ENCODE results near the gene BCAM. TPM values are rescaled to one million over a fixed set of nuclear protein-coding genes. Genes with fewer than 3 reads are reported as not detected.
"Not testable (repeated sequence)": the region's sequence is repeated elsewhere in the genome, so short reads cannot be mapped to it uniquely, and the experiment has no call there.

BCAM gene
- total and polyA plus RNA-seq, 2 experiments from 2014 or later, result 1.3 to 1.4 TPM

DNA sequence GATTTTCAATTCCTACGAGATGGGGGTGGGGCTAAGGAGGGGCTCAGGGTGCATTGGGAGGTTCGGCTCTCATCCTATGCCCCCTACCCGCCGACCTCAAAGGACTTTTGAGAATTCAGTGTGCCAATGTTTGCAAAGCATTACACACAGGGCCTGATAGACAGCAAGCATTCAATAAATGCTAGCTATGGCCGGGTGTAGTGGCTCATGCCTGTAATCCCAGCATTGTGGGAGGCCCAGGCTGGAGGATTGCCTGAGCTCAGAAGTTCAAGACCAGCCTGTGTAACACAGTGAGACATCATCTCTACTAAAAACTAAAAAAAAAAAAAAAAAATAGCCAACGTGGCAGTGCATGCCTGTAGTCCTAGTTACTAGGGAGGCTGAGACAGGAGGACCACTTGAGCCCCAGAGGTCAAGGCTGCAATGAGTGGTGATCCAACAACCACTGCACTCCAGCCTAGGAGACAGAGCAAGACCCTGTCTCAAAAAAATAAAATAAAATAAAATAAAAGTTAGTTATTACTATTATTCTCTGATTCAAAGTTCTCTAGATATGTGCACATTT, 33.1 kb upstream of the BCAM start:
- no peak for DNase-seq

DNA sequence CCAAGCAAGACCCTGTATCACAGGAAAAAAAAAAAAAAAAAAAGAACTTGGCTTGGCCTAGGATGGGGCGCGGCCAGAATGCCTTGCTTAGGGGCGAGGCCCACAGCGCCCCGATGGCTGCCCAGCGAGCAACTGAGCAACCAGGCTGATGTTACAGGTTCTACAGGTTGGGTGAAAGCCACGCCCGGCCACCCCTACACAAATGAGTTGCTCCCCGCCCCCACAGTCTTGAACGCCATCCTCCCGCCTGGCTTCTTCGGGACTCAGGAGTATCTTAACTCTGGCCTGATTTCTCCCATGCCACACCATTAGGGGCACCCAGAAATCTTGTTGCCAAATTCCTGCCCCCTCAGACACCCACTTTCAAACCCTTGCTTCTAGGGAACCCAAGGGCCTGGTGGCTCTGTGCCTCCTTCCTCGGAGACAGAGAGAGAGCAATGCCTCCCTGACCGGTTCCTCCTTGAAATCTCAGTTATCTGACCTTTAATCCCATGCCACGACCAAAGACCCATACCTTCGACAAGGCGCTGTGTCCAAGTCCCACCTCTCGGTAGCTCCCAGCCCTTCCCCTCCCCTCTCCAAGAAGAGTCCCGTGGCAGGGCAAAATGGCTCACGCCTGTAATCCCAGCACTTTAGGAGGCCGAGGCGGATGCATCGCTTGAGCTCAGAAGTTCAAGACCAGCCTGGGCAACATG, 32.4 kb upstream of the BCAM start:
- Histone ChIP-seq H3K9ac (no peak overlapping the region), H3K4me1 (ENCODE audit: insufficient read depth) (peaks cover 19% of the 10 kb centered on the region), H2AFZ (no peak overlapping the region), H3F3A (ENCODE audit: insufficient read depth) (peaks cover 5% of the 10 kb centered on the region; the same call in 1 of the 2 replicates), H4K20me1 (ENCODE audit: insufficient read depth) (no peaks in the 10 kb centered on the region), H3K4me3 (no peak overlapping the region), H3K9me3 (ENCODE audit: low read depth) (no peaks in the 10 kb centered on the region), H3K36me3 (ENCODE audit: low read depth) (no peaks in the 10 kb centered on the region), H3K27ac (no peak overlapping the region), H3K79me2 (ENCODE audit: insufficient read depth) (no peaks in the 10 kb centered on the region), H3K9me2 (ENCODE audit: insufficient read depth) (no peaks in the 10 kb centered on the region), H3K27me3 (replicated peaks; ENCODE audit: insufficient read depth) (no peaks in the 10 kb centered on the region), H3K4me2 (ENCODE audit: unreplicated experiment) (no peak overlapping the region)
- 95 to 97% methylated on average over 23 of the region's 23 CpGs for WGBS, 2 experiments (ENCODE audit: low coverage in 1 of 2, low lambda C conversion rate in 2 of 2, missing lambda C conversion rate in 2 of 2)
- DNase-seq, result no peak
- no peak for TF ChIP-seq EZH2phosphoT487 (IDR thresholded peaks at IDR 0.05; ENCODE audit: insufficient read depth, low read depth)
- TF ChIP-seq EZH2 (IDR thresholded peaks at IDR 0.05; ENCODE audit: insufficient read depth, poor library complexity, severe bottlenecking), result no peak
- in situ Hi-C loops (cut with MboI), result no loop called here

More for the DNA sequence above, 33.1 kb upstream of the BCAM start:
- Histone ChIP-seq H3K4me3 (no peak overlapping the region), H3K79me2 (ENCODE audit: insufficient read depth) (no peaks in the 10 kb centered on the region), H3K9me2 (ENCODE audit: insufficient read depth) (no peaks in the 10 kb centered on the region), H3K27me3 (replicated peaks; ENCODE audit: insufficient read depth) (no peaks in the 10 kb centered on the region), H3K27ac (no peak overlapping the region), H3K9ac (no peak overlapping the region), H3K9me3 (ENCODE audit: low read depth) (no peaks in the 10 kb centered on the region), H3F3A (ENCODE audit: insufficient read depth) (peaks cover 5% of the 10 kb centered on the region; the same call in 1 of the 2 replicates), H3K4me1 (ENCODE audit: insufficient read depth) (peaks cover 19% of the 10 kb centered on the region), H3K4me2 (ENCODE audit: unreplicated experiment) (no peak overlapping the region), H2AFZ (no peak overlapping the region), H3K36me3 (ENCODE audit: low read depth) (no peaks in the 10 kb centered on the region), H4K20me1 (ENCODE audit: insufficient read depth) (no peaks in the 10 kb centered on the region)
- TF ChIP-seq EZH2 (IDR thresholded peaks at IDR 0.05; ENCODE audit: insufficient read depth, poor library complexity, severe bottlenecking), result no peak
- TF ChIP-seq EZH2phosphoT487 (IDR thresholded peaks at IDR 0.05; ENCODE audit: insufficient read depth, low read depth), result no peak
- WGBS, 2 experiments (ENCODE audit: low coverage in 1 of 2, low lambda C conversion rate in 2 of 2, missing lambda C conversion rate in 2 of 2), result 88% methylated on average over 6 of the region's 6 CpGs
- in situ Hi-C loops (cut with MboI), result no loop called here

DNA sequence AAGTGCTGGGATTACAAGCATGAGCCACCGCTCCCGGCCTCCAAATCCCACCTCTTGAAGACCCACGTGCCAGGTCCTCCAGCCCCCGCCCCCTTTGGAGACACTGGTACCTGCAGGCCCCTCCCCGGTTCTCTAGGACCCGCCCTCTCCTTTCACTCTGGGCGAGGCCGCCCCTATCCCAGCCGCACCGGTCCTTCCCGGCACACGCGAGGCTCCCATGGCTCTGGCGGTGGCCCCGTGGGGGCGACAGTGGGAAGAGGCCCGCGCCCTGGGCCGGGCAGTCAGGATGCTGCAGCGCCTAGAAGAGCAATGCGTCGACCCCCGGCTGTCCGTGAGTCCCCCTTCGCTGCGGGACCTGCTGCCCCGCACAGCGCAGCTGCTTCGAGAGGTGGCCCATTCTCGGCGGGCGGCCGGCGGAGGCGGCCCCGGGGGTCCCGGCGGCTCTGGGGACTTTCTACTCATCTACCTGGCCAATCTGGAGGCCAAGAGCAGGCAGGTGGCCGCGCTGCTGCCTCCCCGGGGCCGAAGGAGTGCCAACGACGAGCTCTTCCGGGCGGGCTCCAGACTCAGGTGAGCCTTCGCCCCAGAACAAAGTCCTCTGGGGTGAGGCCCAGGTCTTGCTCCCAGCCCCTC, 31.1 kb upstream of the BCAM start, which contains the start of gene CBLC:
Gene CBLC (plus strand): TSS at position 176 of the 633 bp plus-strand sequence. CDS start 42 bp downstream, at position 218.
- H2AFZ ChIP-seq, result peak within 1 kb of the TSS; percentile 43
- TF ChIP-seq EZH2phosphoT487 (IDR thresholded peaks at IDR 0.05; ENCODE audit: insufficient read depth, low read depth) (no peak), EZH2 (IDR thresholded peaks at IDR 0.05; ENCODE audit: insufficient read depth, poor library complexity, severe bottlenecking) (no peak)
- H3K9ac ChIP-seq, result no peak within 1 kb of the TSS

DNA sequence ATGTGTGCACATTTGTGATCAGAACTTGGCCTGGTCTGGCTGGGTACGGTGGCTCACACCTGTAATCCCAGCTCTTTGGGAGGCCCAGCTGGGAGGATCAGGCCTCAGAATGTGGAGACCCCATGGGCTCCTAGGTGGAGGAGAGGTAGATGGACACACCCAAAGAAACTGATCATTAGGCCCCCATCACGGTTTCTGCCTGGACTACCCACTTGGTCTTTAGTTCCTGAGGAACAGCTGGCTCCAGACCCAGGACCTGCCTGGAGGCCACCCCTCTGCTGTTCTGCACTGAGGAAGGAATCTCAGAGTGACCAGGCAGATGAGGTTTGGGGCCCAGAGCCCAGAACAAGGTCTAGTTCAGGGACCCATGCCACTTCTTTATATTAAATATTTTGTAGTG, 29.8 kb upstream of the BCAM start:
- DNase-seq, result no peak
- no peak overlapping the region for H3K27ac ChIP-seq
- H3K4me3 ChIP-seq, result no peak overlapping the region
- no peak overlapping the region for H3K9ac ChIP-seq
- H3K9me2 ChIP-seq (ENCODE audit: insufficient read depth), result no peaks in the 10 kb centered on the region
- H2AFZ ChIP-seq, result no peak overlapping the region
- TF ChIP-seq EZH2phosphoT487 (IDR thresholded peaks at IDR 0.05; ENCODE audit: insufficient read depth, low read depth), result no peak
- TF ChIP-seq EZH2 (IDR thresholded peaks at IDR 0.05; ENCODE audit: insufficient read depth, poor library complexity, severe bottlenecking), result no peak
- peaks cover 5% of the 10 kb centered on the region; the same call in 1 of the 2 replicates for H3F3A ChIP-seq (ENCODE audit: insufficient read depth)
- no peak overlapping the region for H3K4me2 ChIP-seq (ENCODE audit: unreplicated experiment)
- peaks cover 13% of the 10 kb centered on the region for H3K4me1 ChIP-seq (ENCODE audit: insufficient read depth)
- no peaks in the 10 kb centered on the region for H3K79me2 ChIP-seq (ENCODE audit: insufficient read depth)
- in situ Hi-C loops (cut with MboI), result no loop called here
- no peaks in the 10 kb centered on the region for H3K9me3 ChIP-seq (ENCODE audit: low read depth)
- no peaks in the 10 kb centered on the region for H3K36me3 ChIP-seq (ENCODE audit: low read depth)
- WGBS, 2 experiments (ENCODE audit: low coverage in 1 of 2, low lambda C conversion rate in 2 of 2, missing lambda C conversion rate in 2 of 2), result 91% methylated on average over 2 of the region's 2 CpGs
- no peaks in the 10 kb centered on the region for H3K27me3 ChIP-seq (replicated peaks; ENCODE audit: insufficient read depth)
- no peaks in the 10 kb centered on the region for H4K20me1 ChIP-seq (ENCODE audit: insufficient read depth)

More for the DNA sequence above, 31.1 kb upstream of the BCAM start, which contains the start of gene CBLC:
- Histone ChIP-seq H4K20me1 (ENCODE audit: insufficient read depth) (no peaks in the 10 kb centered on the region), H3F3A (ENCODE audit: insufficient read depth) (peaks cover 5% of the 10 kb centered on the region; the same call in 1 of the 2 replicates), H3K27me3 (replicated peaks; ENCODE audit: insufficient read depth) (no peaks in the 10 kb centered on the region), H3K4me3 (no peak within 1 kb of the TSS), H3K27ac (no peak within 1 kb of the TSS), H3K4me2 (ENCODE audit: unreplicated experiment) (no peak within 1 kb of the TSS), H3K9me3 (ENCODE audit: low read depth) (no peaks in the 10 kb centered on the region), H3K36me3 (ENCODE audit: low read depth) (no peaks in the 10 kb centered on the region), H3K9me2 (ENCODE audit: insufficient read depth) (no peaks in the 10 kb centered on the region), H3K4me1 (ENCODE audit: insufficient read depth) (peaks cover 19% of the 10 kb centered on the region), H3K79me2 (ENCODE audit: insufficient read depth) (no peaks in the 10 kb centered on the region)
- in situ Hi-C loops (cut with MboI), result no loop called here
- 12 to 17% methylated on average over 45 to 47 of the region's 47 CpGs for WGBS, 2 experiments (ENCODE audit: low coverage in 1 of 2, low lambda C conversion rate in 2 of 2, missing lambda C conversion rate in 2 of 2)
- peak; percentile 8 for DNase-seq

DNA sequence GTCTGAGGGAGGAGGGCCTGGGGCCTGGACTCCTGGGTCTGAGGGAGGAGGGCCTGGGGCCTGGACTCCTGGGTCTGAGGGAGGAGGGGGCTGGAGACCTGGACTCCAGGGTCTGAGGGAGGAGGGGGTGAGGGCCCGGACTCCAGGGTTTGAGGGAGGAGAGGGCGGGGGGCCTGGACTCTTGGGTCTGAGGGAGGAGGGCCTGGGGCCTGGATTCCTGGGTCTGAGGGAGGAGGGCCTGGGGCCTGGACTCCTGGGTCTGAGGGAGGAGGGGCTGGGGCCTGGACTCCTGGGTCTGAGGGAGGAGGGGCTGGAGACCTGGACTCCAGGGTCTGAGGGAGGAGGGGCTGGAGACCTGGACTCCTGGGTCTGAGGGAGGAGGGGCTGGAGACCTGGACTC, 27.2 kb upstream of the BCAM start:
- H2AFZ ChIP-seq; H3K4me2 ChIP-seq (ENCODE audit: unreplicated experiment); H4K20me1 ChIP-seq (ENCODE audit: insufficient read depth); H3K79me2 ChIP-seq (ENCODE audit: insufficient read depth); H3K9me2 ChIP-seq (ENCODE audit: insufficient read depth); H3K4me3 ChIP-seq; H3F3A ChIP-seq (ENCODE audit: insufficient read depth); H3K4me1 ChIP-seq (ENCODE audit: insufficient read depth); H3K27me3 ChIP-seq (replicated peaks; ENCODE audit: insufficient read depth); DNase-seq; H3K27ac ChIP-seq; H3K36me3 ChIP-seq (ENCODE audit: low read depth); H3K9ac ChIP-seq; in situ Hi-C loops (cut with MboI); H3K9me3 ChIP-seq (ENCODE audit: low read depth): not testable (repeated sequence)
- 89% methylated on average over 2 of the region's 2 CpGs; no CpG with 5 or more reads in 1 of the 2 experiments for WGBS, 2 experiments (ENCODE audit: low coverage in 1 of 2, low lambda C conversion rate in 2 of 2, missing lambda C conversion rate in 2 of 2)
